BE2C (cell line): ENCODE results near the gene A1CF.
"Not testable (repeated sequence)": the region's sequence is repeated elsewhere in the genome, so short reads cannot be mapped to it uniquely, and the experiment has no call there.

Experiments
- DNase-seq: peaks from one replicate; pipeline ENCODE4 v3.0.0-alpha.2; 2020
- H3K27me3 ChIP-seq: fragments of 250-450 bp; sonication (Bioruptor Pico); 2 replicates; pipeline ENCODE4 v1.5.1; 2020; ENCODE audit warnings: mild to moderate bottlenecking
- H3K36me3 ChIP-seq: fragments of 250-450 bp; sonication (Bioruptor Pico); 2 replicates; pipeline ENCODE4 v1.5.1; 2020; ENCODE audit warnings: mild to moderate bottlenecking
- H3K4me1 ChIP-seq: fragments of 250-450 bp; sonication (Bioruptor Pico); 2 replicates; pipeline ENCODE4 v1.5.1; 2020
- H3K4me3 ChIP-seq: 2 replicates; pipeline ENCODE4 v1.5.1; 2011; ENCODE audit warnings: low read depth, low read length
- H3K9me3 ChIP-seq: fragments of 250-450 bp; sonication (Bioruptor Pico); 2 replicates; pipeline ENCODE4 v1.5.1; 2020
- TF ChIP-seq, protein P1 (sequence below): IDR thresholded peaks from 2 replicates; pipeline ENCODE4 v1.5.1; 2012; ENCODE audit warnings: mild to moderate bottlenecking, low read depth, low read length

A1CF gene

GRCh38 chr10:50919010-50919409 lies 33.6 kb upstream of the A1CF start:
- Histone ChIP-seq H3K9me3 (no peaks in the 10 kb centered on the region), H3K36me3 (no peaks in the 10 kb centered on the region), H3K4me3 (no peak overlapping the region), H3K4me1 (no peaks in the 10 kb centered on the region), H3K27me3 (no peaks in the 10 kb centered on the region)
- TF ChIP-seq, protein P1, sequence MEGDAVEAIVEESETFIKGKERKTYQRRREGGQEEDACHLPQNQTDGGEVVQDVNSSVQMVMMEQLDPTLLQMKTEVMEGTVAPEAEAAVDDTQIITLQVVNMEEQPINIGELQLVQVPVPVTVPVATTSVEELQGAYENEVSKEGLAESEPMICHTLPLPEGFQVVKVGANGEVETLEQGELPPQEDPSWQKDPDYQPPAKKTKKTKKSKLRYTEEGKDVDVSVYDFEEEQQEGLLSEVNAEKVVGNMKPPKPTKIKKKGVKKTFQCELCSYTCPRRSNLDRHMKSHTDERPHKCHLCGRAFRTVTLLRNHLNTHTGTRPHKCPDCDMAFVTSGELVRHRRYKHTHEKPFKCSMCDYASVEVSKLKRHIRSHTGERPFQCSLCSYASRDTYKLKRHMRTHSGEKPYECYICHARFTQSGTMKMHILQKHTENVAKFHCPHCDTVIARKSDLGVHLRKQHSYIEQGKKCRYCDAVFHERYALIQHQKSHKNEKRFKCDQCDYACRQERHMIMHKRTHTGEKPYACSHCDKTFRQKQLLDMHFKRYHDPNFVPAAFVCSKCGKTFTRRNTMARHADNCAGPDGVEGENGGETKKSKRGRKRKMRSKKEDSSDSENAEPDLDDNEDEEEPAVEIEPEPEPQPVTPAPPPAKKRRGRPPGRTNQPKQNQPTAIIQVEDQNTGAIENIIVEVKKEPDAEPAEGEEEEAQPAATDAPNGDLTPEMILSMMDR: no peak
- DNase-seq: no peak

DNA sequence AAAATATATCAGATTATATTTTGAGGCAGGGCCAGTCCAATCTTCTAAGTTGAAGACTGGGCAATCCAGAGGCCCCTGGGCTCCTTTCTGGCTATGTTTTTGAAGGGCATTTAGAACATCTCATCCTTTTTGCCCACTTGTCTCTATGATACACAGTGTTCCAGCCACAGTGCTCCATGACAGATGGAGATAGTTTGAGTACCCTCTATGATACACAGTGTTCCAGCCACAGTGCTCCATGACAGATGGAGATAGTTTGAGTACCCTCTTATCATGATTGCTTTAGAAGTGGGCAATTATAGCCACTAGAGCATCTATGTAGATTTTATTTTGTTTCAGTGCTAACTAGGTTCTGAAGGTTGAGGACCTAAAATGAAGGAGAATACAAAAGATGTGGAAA lies 33.1 kb upstream of the A1CF start:
- Histone ChIP-seq H3K4me3 (no peak overlapping the region), H3K27me3 (no peaks in the 10 kb centered on the region), H3K4me1 (no peaks in the 10 kb centered on the region), H3K36me3 (no peaks in the 10 kb centered on the region), H3K9me3 (no peaks in the 10 kb centered on the region)
- no peak for DNase-seq
- TF ChIP-seq, protein P1: no peak

- H3K4me1 ChIP-seq: no peaks in the 10 kb centered on the region
- no peak overlapping the region for H3K4me3 ChIP-seq
- H3K27me3 ChIP-seq: no peaks in the 10 kb centered on the region
- no peaks in the 10 kb centered on the region for H3K36me3 ChIP-seq
- H3K9me3 ChIP-seq: no peaks in the 10 kb centered on the region
- DNase-seq: no peak
- TF ChIP-seq, protein P1: no peak
These were observed 32.1 kb upstream of the A1CF start for GRCh38 chr10:50917486-50917885.

- no peak for DNase-seq
- no peaks in the 10 kb centered on the region for H3K4me1 ChIP-seq
- no peaks in the 10 kb centered on the region for H3K36me3 ChIP-seq
- TF ChIP-seq, protein P1: no peak
- H3K9me3 ChIP-seq: no peaks in the 10 kb centered on the region
- no peaks in the 10 kb centered on the region for H3K27me3 ChIP-seq
- no peak overlapping the region for H3K4me3 ChIP-seq
These were observed 24.0 kb upstream of the A1CF start for GRCh38 chr10:50909334-50910014.

GRCh38 chr10:50908366-50908765 lies 22.9 kb upstream of the A1CF start:
- no peaks in the 10 kb centered on the region for H3K4me1 ChIP-seq
- TF ChIP-seq, protein P1: no peak
- DNase-seq: no peak
- H3K36me3 ChIP-seq: no peaks in the 10 kb centered on the region
- H3K27me3 ChIP-seq: no peaks in the 10 kb centered on the region
- no peaks in the 10 kb centered on the region for H3K9me3 ChIP-seq
- no peak overlapping the region for H3K4me3 ChIP-seq

GRCh38 chr10:50905797-50906196 lies 20.4 kb upstream of the A1CF start:
- H3K4me3 ChIP-seq, H3K27me3 ChIP-seq, H3K9me3 ChIP-seq, DNase-seq, H3K36me3 ChIP-seq, H3K4me1 ChIP-seq: not testable (repeated sequence)
